ENCODE measurements around the gene TAAR6. TPM values are rescaled to one million over a fixed set of nuclear protein-coding genes. Genes with fewer than 3 reads are reported as not detected.

Gene TAAR6
- total and polyA plus RNA-seq, 2 donors (not counting 3 experiments of a cell fraction or from before 2014, with no cell fraction given), result not detected

GRCh38 chr6:132520953-132521352 lies 49.2 kb upstream of the TAAR6 start:
- Histone ChIP-seq H3K4me2 (ENCODE audit: insufficient read depth, low read length) (no peak overlapping the region), H2AFZ (ENCODE audit: low read depth, low read length) (no peak overlapping the region), H3K36me3 (ENCODE audit: control insufficient read depth in 2 of 2, extremely low read depth in 1 of 2, insufficient read depth in 2 of 2, low read length in 2 of 2) (no peaks in the 10 kb centered on the region), H4K20me1 (replicated peaks; ENCODE audit: control insufficient read depth, extremely low read depth, insufficient read depth, low read length) (no peaks in the 10 kb centered on the region), H3K9me1 (replicated peaks; ENCODE audit: control insufficient read depth, extremely low read depth, insufficient read depth, low read length) (no peaks in the 10 kb centered on the region), H3K27ac (ENCODE audit: insufficient read depth, low read depth, low read length) (no peak overlapping the region), H3K27me3 (ENCODE audit: control insufficient read depth in 2 of 2, insufficient read depth in 2 of 2, low read length in 2 of 2) (peaks cover 9 to 30% of the 10 kb centered on the region in 2 experiments), H3K9ac (replicated peaks; ENCODE audit: extremely low read depth, insufficient read depth, low read length) (no peak overlapping the region), H3K4me3 (replicated peaks in 1 of 3; ENCODE audit: insufficient read depth in 1 of 3, low read depth in 1 of 3, low read length in 3 of 3) (no peak overlapping the region), H3K79me2 (ENCODE audit: control insufficient read depth, insufficient read depth, low read length) (no peaks in the 10 kb centered on the region), H3K9me3 (replicated peaks; ENCODE audit: control insufficient read depth, insufficient read depth, low read length) (no peaks in the 10 kb centered on the region), H3K4me1 (ENCODE audit: control insufficient read depth, extremely low read depth, insufficient read depth, low read length) (no peaks in the 10 kb centered on the region)
- dilution Hi-C loops (cut with MboI; ENCODE audit: extremely low pct_ligation_motif_present, low sequenced_read_pairs) (no loop called here), intact Hi-C loops (cut with micrococcal nuclease) (no loop called here)
- CTCF ChIA-PET, result interaction anchor here (5.6 kb wide), 1 partner anchor 9 kb away, joined by 45 read pairs; no protein-coding TSS in a partner anchor
- no peak for FAIRE-seq
- POLR2A ChIA-PET, result no interaction called here
- TF ChIP-seq GATA2 (IDR thresholded peaks at IDR 0.05; ENCODE audit: insufficient read depth, insufficient read length, low read depth, low read length) (no peak), MYC (IDR thresholded peaks at IDR 0.05; ENCODE audit: low read depth, low read length) (no peak), POLR2A (IDR thresholded peaks at IDR 0.05; ENCODE audit: low read depth, low read length) (no peak), FOS (IDR thresholded peaks at IDR 0.05; ENCODE audit: borderline replicate concordance, insufficient read depth, low read length) (no peak)
- TF ChIP-seq, protein P1, sequence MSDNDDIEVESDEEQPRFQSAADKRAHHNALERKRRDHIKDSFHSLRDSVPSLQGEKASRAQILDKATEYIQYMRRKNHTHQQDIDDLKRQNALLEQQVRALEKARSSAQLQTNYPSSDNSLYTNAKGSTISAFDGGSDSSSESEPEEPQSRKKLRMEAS (IDR thresholded peaks at IDR 0.05; ENCODE audit: insufficient read depth, insufficient read length), result no peak
- no peak for DNase-seq (ENCODE audit: low read depth, low spot score)
- no TSS peak for BruUV-seq (replicated peaks)

GRCh38 chr6:132524646-132525045 lies 45.5 kb upstream of the TAAR6 start:
- Histone ChIP-seq H3K79me2 (ENCODE audit: control insufficient read depth, insufficient read depth, low read length) (no peaks in the 10 kb centered on the region), H3K4me2 (ENCODE audit: insufficient read depth, low read length) (no peak overlapping the region), H3K9me3 (replicated peaks; ENCODE audit: control insufficient read depth, insufficient read depth, low read length) (no peaks in the 10 kb centered on the region), H3K9me1 (replicated peaks; ENCODE audit: control insufficient read depth, extremely low read depth, insufficient read depth, low read length) (no peaks in the 10 kb centered on the region), H3K4me3 (replicated peaks in 1 of 3; ENCODE audit: insufficient read depth in 1 of 3, low read depth in 1 of 3, low read length in 3 of 3) (no peak overlapping the region), H3K27ac (ENCODE audit: insufficient read depth, low read depth, low read length) (no peak overlapping the region), H2AFZ (ENCODE audit: low read depth, low read length) (no peak overlapping the region), H3K27me3 (ENCODE audit: control insufficient read depth in 2 of 2, insufficient read depth in 2 of 2, low read length in 2 of 2) (peaks cover 10 to 30% of the 10 kb centered on the region in 2 experiments), H3K4me1 (ENCODE audit: control insufficient read depth, extremely low read depth, insufficient read depth, low read length) (no peaks in the 10 kb centered on the region), H3K36me3 (ENCODE audit: control insufficient read depth in 2 of 2, extremely low read depth in 1 of 2, insufficient read depth in 2 of 2, low read length in 2 of 2) (no peaks in the 10 kb centered on the region), H4K20me1 (replicated peaks; ENCODE audit: control insufficient read depth, extremely low read depth, insufficient read depth, low read length) (no peaks in the 10 kb centered on the region), H3K9ac (replicated peaks; ENCODE audit: extremely low read depth, insufficient read depth, low read length) (no peak overlapping the region)
- DNase-seq (ENCODE audit: low read depth, low spot score), result no peak
- TF ChIP-seq FOS (IDR thresholded peaks at IDR 0.05; ENCODE audit: borderline replicate concordance, insufficient read depth, low read length) (no peak), POLR2AphosphoS5 (IDR thresholded peaks at IDR 0.05; ENCODE audit: insufficient read depth, low read depth, low read length) (no peak), EZH2 (IDR thresholded peaks at IDR 0.05; ENCODE audit: borderline replicate concordance, low read depth, low read length, severe bottlenecking) (no peak), JUN (IDR thresholded peaks at IDR 0.05; ENCODE audit: borderline replicate concordance, insufficient read depth, insufficient read length, low read depth) (no peak), MYC (IDR thresholded peaks at IDR 0.05; ENCODE audit: low read depth, low read length) (no peak), GATA2 (IDR thresholded peaks at IDR 0.05; ENCODE audit: insufficient read depth, insufficient read length, low read depth, low read length) (no peak)
- TF ChIP-seq, protein P1 (IDR thresholded peaks at IDR 0.05; ENCODE audit: insufficient read depth, insufficient read length), result no peak
- no peak for FAIRE-seq
- ChIA-PET POLR2A (no interaction called here), CTCF (interaction anchor here (0.8 to 1.7 kb wide), 4 partner anchors 12 to 1392 kb away, joined by 3 to 4 read pairs (median 4); partner anchors contain the start of gene STX7)
- dilution Hi-C loops (cut with MboI; ENCODE audit: extremely low pct_ligation_motif_present, low sequenced_read_pairs) (no loop called here), intact Hi-C loops (cut with micrococcal nuclease) (no loop called here)
- BruUV-seq (replicated peaks), result no TSS peak
